Right atrium auricular region (tissue), 2 donors: Measurements from ENCODE around the gene PKP2. TPM values are rescaled to one million over a fixed set of nuclear protein-coding genes. Genes with fewer than 3 reads are reported as not detected.

Source experiments
- DNase-seq: peaks from one replicate; pipeline ENCODE4 v3.0.0-alpha.2; 2019; ENCODE audit warnings: low spot score
- H3K27ac ChIP-seq, 2 donors: fragments of 200-600 bp; sonication (generic); 1 replicate in 1 of 2; 2 replicates in 1 of 2; pipeline ENCODE4 v1.5.1; 2016 to 2019
- H3K27me3 ChIP-seq, 2 donors: fragments of 200-600 bp; sonication (generic); one replicate each; pipeline versions ENCODE4 v1.5.1 to v1.6.0; 2017 to 2019
- H3K36me3 ChIP-seq: fragments of 200-600 bp; sonication (generic); one replicate; pipeline ENCODE4 v1.5.1; 2016
- H3K4me1 ChIP-seq, 2 donors: fragments of 200-600 bp; sonication (generic); one replicate each; pipeline versions ENCODE4 v1.5.1 to v1.6.0; 2017 to 2019
- H3K4me3 ChIP-seq, 2 donors: fragments of 200-600 bp; sonication (generic); 1 replicate in 1 of 2; 2 replicates in 1 of 2; pipeline ENCODE4 v1.5.1; 2017 to 2019; ENCODE audit warnings: mild to moderate bottlenecking in 1 of 2, moderate library complexity in 1 of 2
- H3K9me3 ChIP-seq, 2 donors: fragments of 200-600 bp; sonication (generic); one replicate each; pipeline ENCODE4 v1.5.1; 2019
- total RNA-seq, 2 donors: library from RNA; depleted of rRNA; stranded (reverse); fragments of >200 nt; gene quantifications; one replicate each; pipeline ENCODE4 v1.1.0, GENCODE V29; 2016
- TF ChIP-seq, protein P1 (sequence below), 2 donors: fragments of 200-600 bp; sonication (generic); IDR thresholded peaks; one replicate each; pipeline ENCODE4 v1.5.1; 2019; ENCODE audit warnings: antibody characterized with exemption in 2 of 2

PKP2 gene
- total RNA-seq, 2 donors from 2014 or later = 195 to 271 TPM

DNA sequence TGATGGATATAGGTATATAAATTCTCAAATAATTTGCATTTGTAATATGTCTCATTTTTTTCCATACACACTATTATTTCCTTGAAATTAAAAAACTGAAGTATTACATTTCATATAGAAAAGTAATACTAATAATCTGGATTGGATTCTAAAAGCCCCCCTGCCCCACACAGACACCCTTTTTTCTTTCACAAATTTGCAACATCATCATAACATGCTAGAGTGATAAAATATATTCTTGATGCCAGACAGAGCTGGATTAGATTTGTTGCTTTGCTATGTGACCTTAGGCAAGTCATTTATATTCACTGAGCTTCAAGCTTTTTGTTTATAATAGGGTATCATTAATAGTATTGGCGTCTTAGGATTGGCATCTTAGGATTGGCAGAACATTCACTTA is 6.7 kb upstream of the PKP2 start:
- Histone ChIP-seq H3K27ac (no peak overlapping the region), H3K4me3 (no peak overlapping the region)
- DNase-seq = no peak

DNA sequence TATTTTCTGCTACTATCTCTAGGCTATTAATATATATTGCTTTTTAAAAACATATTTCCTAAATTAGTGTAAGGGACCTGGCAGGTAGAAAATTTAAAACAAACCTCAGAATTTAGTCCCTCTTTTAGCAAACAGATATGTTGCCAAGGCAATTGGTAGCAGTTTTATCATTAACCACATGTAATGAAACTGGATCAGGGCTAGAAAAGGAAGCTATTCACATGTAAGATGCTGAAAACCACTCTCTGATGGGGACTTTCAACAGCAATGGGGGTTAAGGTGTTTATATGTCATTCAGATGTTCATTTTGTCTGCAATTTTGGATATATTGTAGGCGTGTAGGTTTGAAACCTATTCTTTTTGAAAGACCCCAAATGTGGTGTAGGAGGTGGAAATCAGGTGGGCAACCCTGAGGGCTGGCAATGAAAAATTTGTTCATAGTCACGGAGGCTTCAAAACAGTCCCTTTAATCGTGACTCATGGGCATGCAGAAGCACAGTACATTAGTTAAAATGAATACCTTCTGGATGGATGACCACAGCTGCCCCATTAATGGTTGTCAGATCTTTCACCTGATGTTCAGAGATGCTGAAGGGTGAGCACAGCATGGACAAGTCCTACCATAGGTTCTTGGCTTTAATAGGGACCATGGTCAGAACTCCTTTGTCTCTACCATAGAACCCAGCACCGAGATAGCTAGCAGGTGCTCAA is 5.9 kb upstream of the PKP2 start:
- H3K27me3 ChIP-seq = no peaks in the 10 kb centered on the region
- DNase-seq = no peak
- TF ChIP-seq, protein P1, sequence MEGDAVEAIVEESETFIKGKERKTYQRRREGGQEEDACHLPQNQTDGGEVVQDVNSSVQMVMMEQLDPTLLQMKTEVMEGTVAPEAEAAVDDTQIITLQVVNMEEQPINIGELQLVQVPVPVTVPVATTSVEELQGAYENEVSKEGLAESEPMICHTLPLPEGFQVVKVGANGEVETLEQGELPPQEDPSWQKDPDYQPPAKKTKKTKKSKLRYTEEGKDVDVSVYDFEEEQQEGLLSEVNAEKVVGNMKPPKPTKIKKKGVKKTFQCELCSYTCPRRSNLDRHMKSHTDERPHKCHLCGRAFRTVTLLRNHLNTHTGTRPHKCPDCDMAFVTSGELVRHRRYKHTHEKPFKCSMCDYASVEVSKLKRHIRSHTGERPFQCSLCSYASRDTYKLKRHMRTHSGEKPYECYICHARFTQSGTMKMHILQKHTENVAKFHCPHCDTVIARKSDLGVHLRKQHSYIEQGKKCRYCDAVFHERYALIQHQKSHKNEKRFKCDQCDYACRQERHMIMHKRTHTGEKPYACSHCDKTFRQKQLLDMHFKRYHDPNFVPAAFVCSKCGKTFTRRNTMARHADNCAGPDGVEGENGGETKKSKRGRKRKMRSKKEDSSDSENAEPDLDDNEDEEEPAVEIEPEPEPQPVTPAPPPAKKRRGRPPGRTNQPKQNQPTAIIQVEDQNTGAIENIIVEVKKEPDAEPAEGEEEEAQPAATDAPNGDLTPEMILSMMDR (IDR thresholded peaks at IDR 0.05) = no peak
- H3K36me3 ChIP-seq = no peaks in the 10 kb centered on the region
- H3K27ac ChIP-seq = no peak overlapping the region
- H3K4me3 ChIP-seq = no peak overlapping the region
- H3K4me1 ChIP-seq = peaks cover 0 to 4% of the 10 kb centered on the region in 2 donors
- no peaks in the 10 kb centered on the region for H3K9me3 ChIP-seq

More for the DNA sequence above, 6.7 kb upstream of the PKP2 start:
- Histone ChIP-seq H3K4me1 (no peaks in the 10 kb centered on the region), H3K9me3 (no peaks in the 10 kb centered on the region), H3K36me3 (no peaks in the 10 kb centered on the region), H3K27me3 (no peaks in the 10 kb centered on the region)
- TF ChIP-seq, protein P1 (IDR thresholded peaks at IDR 0.05) = no peak

DNA sequence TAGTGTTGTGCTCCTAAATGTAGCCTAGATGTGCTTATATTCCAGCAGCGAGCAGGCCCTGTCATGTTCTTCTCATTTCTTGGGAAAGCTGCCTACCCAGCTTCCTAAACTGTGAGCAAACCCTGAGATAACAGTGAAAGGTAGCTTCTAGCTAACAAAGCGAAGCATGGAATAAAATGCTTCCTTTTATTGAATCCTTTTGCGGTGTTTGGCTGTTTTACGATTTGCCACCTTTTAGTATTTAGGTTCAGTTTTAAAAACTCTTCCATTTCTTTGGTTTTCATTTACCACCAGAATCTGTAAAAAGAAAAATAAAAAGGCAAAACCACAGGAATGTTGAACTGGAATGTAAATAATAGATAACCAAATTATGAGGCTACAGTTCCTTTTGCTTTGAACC is 5.0 kb upstream of the PKP2 start:
- Histone ChIP-seq H3K27me3 (no peaks in the 10 kb centered on the region), H3K9me3 (no peaks in the 10 kb centered on the region), H3K4me1 (peaks cover 0 to 9% of the 10 kb centered on the region in 2 donors), H3K27ac (no peak overlapping the region), H3K36me3 (no peaks in the 10 kb centered on the region), H3K4me3 (no peak overlapping the region)
- TF ChIP-seq, protein P1 (IDR thresholded peaks at IDR 0.05) = no peak
- no peak for DNase-seq

DNA sequence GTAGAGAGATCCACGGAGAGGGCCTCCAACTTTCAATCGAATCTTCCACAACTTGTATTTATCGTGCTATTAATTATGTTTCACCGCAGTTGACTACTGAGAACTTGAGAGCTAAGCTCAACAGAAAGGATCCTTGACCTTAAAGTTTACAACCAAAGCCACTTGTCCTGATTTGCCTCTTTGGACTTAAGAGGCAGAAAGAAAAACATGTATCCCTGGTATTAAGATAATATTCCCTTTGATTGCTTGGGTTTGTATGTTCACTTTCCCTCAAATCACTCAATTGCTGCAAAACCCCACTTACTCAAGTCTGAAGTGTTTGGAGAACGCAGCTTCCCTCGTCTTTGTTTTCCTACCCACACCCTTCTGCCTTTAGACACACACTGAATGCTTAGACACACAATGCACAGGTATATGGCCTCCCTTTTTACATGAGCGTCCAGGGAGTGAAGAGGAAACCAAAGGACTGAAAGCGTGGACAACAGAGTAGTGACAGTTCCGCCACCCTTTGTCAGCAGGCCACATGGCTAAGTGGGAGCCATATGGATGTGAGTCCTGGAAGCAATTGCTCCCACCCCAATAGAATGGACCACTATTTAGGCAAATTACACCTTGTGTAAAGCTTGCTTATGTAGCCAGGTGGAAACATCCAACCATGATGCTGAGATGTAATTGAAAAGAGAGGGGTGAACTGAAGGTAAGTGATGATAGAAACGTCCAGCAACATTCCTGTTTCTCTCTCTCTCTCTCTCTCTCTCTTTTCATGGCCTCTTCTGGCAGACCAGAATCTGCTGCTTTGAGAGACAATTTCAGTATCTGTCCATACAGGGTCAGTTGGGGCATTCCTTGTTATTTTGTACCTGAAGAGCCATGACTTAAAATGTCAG is 1.4 kb upstream of the PKP2 start:
- peaks cover 0 to 18% of the 10 kb centered on the region in 2 donors for H3K4me1 ChIP-seq
- no peak overlapping the region for H3K4me3 ChIP-seq
- H3K9me3 ChIP-seq = no peaks in the 10 kb centered on the region
- DNase-seq = no peak
- TF ChIP-seq, protein P1 (IDR thresholded peaks at IDR 0.05) = no peak
- no peaks in the 10 kb centered on the region for H3K36me3 ChIP-seq
- no peaks in the 10 kb centered on the region for H3K27me3 ChIP-seq
- peak overlapping the region in 1 of 2 donors; percentile 53 for H3K27ac ChIP-seq

DNA sequence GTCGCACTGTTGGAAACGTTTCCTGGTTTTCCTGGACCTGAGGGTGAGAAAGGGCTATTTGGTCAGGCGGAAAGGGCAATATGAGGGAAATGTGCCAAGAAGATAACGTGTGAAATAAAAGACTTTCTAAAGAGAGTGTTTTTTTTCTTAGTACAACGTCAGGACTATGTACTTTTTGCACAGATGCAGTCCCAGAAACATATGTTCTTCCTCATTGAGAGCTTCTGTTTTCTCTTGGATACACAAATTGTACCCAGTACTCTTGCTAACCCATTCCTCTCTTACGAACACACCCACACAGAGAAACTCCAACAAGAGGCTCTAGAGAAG is 669 bp upstream of the PKP2 start:
- Histone ChIP-seq H3K4me3 (peak overlapping the region; percentile 72 to 85), H3K27ac (peak overlapping the region; percentile 53 to 79), H3K27me3 (no peaks in the 10 kb centered on the region), H3K9me3 (no peaks in the 10 kb centered on the region), H3K4me1 (peaks cover 0 to 18% of the 10 kb centered on the region in 2 donors), H3K36me3 (no peaks in the 10 kb centered on the region)
- DNase-seq = no peak
- TF ChIP-seq, protein P1 (IDR thresholded peaks at IDR 0.05) = no peak
